ENCODE results near the gene ARHGAP42.
"Not testable (repeated sequence)": the region's sequence is repeated elsewhere in the genome, so short reads cannot be mapped to it uniquely, and the experiment has no call there.

Gene ARHGAP42

GRCh38 chr11:100870138-100870537 lies 183.1 kb downstream of the ARHGAP42 start:
- DNase-seq (ENCODE audit: low read depth in 2 of 2, low spot score in 1 of 2), result no peak

- no peak for DNase-seq (ENCODE audit: low read depth in 2 of 2, low spot score in 1 of 2)
Observed at GRCh38 chr11:100872951-100873740, 186.1 kb downstream of the ARHGAP42 start.

GRCh38 chr11:100874203-100874602 lies 187.1 kb downstream of the ARHGAP42 start:
- DNase-seq (ENCODE audit: low read depth in 2 of 2, low spot score in 1 of 2), result no peak

GRCh38 chr11:100875521-100875869 lies 188.4 kb downstream of the ARHGAP42 start:
- no peak for DNase-seq (ENCODE audit: low read depth in 2 of 2, low spot score in 1 of 2)

GRCh38 chr11:100876815-100877520 lies 189.9 kb downstream of the ARHGAP42 start:
- no peak for DNase-seq (ENCODE audit: low read depth in 2 of 2, low spot score in 1 of 2)

- no peak for DNase-seq (ENCODE audit: low read depth in 2 of 2, low spot score in 1 of 2)
Observed at GRCh38 chr11:100878474-100878873, 191.4 kb downstream of the ARHGAP42 start.

GRCh38 chr11:100882957-100883356 lies 195.9 kb downstream of the ARHGAP42 start:
- DNase-seq (ENCODE audit: low read depth in 2 of 2, low spot score in 1 of 2), result no peak

- DNase-seq (ENCODE audit: low read depth in 2 of 2, low spot score in 1 of 2), result no peak
Observed at GRCh38 chr11:100883830-100884229, 196.7 kb downstream of the ARHGAP42 start.

GRCh38 chr11:100887659-100888058 lies 200.6 kb downstream of the ARHGAP42 start:
- no peak for DNase-seq (ENCODE audit: low read depth in 2 of 2, low spot score in 1 of 2)

- DNase-seq (ENCODE audit: low read depth in 2 of 2, low spot score in 1 of 2), result no peak
Observed at GRCh38 chr11:100888836-100889235, 201.7 kb downstream of the ARHGAP42 start.

- DNase-seq (ENCODE audit: low read depth in 2 of 2, low spot score in 1 of 2), result no peak
Observed at GRCh38 chr11:100889758-100890157, 202.7 kb downstream of the ARHGAP42 start.

- DNase-seq (ENCODE audit: low read depth in 2 of 2, low spot score in 1 of 2), result no peak
Observed at GRCh38 chr11:100890789-100891188, 203.7 kb downstream of the ARHGAP42 start.

GRCh38 chr11:100892886-100893285 lies 205.8 kb downstream of the ARHGAP42 start:
- DNase-seq (ENCODE audit: low read depth in 2 of 2, low spot score in 1 of 2), result no peak

GRCh38 chr11:100895449-100895848 lies 208.4 kb downstream of the ARHGAP42 start:
- no peak for DNase-seq (ENCODE audit: low read depth in 2 of 2, low spot score in 1 of 2)

- DNase-seq (ENCODE audit: low read depth in 2 of 2, low spot score in 1 of 2), result not testable (repeated sequence)
Observed at GRCh38 chr11:100895976-100896375, 208.9 kb downstream of the ARHGAP42 start.

- DNase-seq (ENCODE audit: low read depth in 2 of 2, low spot score in 1 of 2), result not testable (repeated sequence)
Observed at GRCh38 chr11:100901471-100901870, 214.4 kb downstream of the ARHGAP42 start.

- no peak for DNase-seq (ENCODE audit: low read depth in 2 of 2, low spot score in 1 of 2)
Observed at GRCh38 chr11:100902454-100903141, 215.5 kb downstream of the ARHGAP42 start.

GRCh38 chr11:100903284-100903683 lies 216.2 kb downstream of the ARHGAP42 start:
- no peak for DNase-seq (ENCODE audit: low read depth in 2 of 2, low spot score in 1 of 2)

GRCh38 chr11:100905684-100906083 lies 218.6 kb downstream of the ARHGAP42 start:
- no peak for DNase-seq (ENCODE audit: low read depth in 2 of 2, low spot score in 1 of 2)

GRCh38 chr11:100908746-100909145 lies 221.7 kb downstream of the ARHGAP42 start:
- DNase-seq (ENCODE audit: low read depth in 2 of 2, low spot score in 1 of 2), result no peak

GRCh38 chr11:100910808-100911207 lies 223.7 kb downstream of the ARHGAP42 start:
- no peak for DNase-seq (ENCODE audit: low read depth in 2 of 2, low spot score in 1 of 2)
